ENCODE data around the gene VAMP3.

GRCh38 chr1:7760245-7760644 is 10.9 kb upstream of the VAMP3 start:
- no peak for TF ChIP-seq CTCF (IDR thresholded peaks at IDR 0.05; ENCODE audit: extremely low read depth in 1 of 2, insufficient read depth in 1 of 2, low read depth in 1 of 2, low read length in 2 of 2)
- TF ChIP-seq POLR2A (IDR thresholded peaks at IDR 0.05; ENCODE audit: low read depth, low read length) = no peak
- no peak for TF ChIP-seq MAX (IDR thresholded peaks at IDR 0.05; ENCODE audit: insufficient read depth, insufficient read length)
- no peak for TF ChIP-seq POLR2AphosphoS5 (IDR thresholded peaks at IDR 0.05; ENCODE audit: insufficient read depth, low read depth, low read length)
- no peak for TF ChIP-seq EZH2 (IDR thresholded peaks at IDR 0.05; ENCODE audit: borderline replicate concordance, low read depth, low read length, severe bottlenecking)

All from endothelial cell of umbilical vein (primary cell).